Stimulated activated CD4-positive, alpha-beta T cell treated with anti-CD3 and anti-CD28 coated beads, Interleukin-4, amount 100 ng/mL, for 48 hours (primary cell): ENCODE measurements around the gene IKZF3.

ENCODE experiments used
- DNase-seq, 2 donors: peaks; one replicate each; pipeline ENCODE4 v3.0.0-alpha.2; 2020; ENCODE audit warnings: low read depth in 2 of 2

Gene IKZF3

DNA sequence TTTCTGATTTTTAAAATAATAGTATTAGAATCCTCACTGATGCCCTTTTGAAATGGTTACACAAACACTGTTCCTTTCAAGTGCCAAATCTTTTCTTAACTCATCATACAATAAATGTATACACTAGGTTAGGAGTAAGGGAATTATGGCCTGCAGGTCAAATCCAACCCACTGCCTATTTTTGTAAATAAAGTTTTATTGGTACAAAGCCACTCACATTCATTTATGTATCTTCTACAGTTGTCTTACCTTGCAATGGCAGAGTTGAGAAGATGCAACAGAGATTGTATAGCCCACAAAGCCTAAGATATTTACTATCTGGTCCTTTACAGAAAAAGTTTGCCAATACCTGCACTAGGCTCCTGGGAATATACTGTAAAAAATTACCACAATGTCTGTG is 47.8 kb downstream of the IKZF3 start:
- no peak for DNase-seq

DNA sequence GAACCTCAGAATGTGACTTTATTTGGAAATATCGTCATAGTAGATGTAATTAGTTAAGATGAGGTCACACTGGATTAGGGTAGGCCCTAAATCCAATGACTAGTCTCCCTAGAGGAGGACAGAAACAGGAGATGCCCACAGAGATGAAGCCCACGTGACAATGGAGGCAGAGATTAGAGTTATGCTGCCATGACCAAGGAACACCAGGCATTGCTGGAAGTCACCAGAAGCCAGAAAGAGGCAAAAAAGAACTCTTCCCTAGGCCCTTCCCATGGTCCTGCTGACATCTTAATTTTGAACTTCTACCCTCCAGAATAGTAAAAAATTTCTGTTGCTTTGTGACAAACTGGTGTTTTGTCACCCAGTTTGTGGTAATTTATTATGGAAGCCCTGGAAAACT is 49.6 kb downstream of the IKZF3 start:
- DNase-seq, result no peak

- DNase-seq, result peak; percentile 37 to 45
Measured at GRCh38 chr17:39813631-39814030, 50.5 kb downstream of the IKZF3 start.

DNA sequence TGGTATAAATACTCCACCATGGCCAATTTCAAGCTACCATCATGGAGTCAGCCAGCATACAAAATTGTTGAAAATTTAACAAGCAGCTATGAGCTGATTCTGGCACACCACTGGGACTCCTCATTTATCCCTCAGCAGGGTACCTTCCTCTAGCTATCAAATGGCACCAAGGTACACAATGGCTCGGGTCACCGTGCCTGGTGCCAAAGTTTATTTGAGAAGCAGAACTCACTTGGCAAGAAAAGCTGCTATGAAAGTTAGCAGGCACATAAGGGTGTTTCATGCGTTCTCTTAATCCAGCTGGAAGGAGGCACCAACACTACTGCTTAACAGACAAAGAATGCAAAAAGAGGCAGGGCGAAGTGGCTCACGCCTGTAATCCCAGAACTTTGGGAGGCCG is 51.6 kb downstream of the IKZF3 start:
- no peak for DNase-seq

GRCh38 chr17:39810939-39811728 is 53.0 kb downstream of the IKZF3 start:
- DNase-seq, result no peak

DNA sequence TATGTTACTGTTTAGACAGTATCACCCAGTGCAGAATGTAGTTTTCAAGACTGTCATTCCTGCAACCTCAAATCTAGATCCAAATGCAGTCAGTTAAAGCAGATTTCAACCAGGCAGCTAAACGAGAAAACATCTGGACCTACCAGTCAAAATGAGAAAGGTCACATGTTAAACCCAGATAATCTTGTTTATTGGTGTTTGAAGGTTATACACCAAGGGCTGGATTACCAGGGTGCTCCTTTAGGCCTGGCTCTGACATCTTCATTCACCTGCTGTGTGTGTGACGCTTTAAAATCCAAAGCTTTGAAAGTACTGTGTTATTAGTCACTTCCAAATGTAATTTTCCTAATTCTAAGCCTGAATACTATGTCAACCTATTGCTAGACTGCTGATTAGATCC is 54.9 kb downstream of the IKZF3 start:
- no peak for DNase-seq

DNA sequence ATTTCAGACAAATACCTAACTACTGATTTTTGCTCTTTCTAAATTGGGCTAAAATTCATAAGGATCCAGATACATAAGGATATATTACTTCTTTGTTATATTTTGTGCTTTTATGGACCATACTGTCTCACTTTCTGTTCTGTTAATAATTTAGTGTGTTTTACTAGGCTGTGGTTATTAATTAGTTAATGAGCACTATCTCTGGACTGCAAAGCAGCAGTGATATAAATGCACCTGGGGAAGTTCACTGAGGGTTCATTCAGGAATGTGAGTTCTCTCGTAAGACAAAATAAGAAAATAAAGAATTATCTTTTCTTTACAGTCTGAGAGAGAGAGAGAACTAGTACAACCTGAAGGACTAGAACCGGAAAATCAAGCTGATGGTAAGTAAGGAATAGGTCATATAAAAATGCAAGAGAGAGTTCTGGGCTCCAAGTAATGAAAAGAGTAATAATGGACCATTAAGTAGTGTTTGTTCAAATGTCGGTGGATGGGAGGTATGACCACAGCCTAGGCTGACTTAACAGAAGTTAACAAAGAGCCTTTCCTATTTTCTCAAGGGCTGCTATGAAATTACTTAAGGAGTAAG is 55.6 kb downstream of the IKZF3 start:
- no peak for DNase-seq

DNA sequence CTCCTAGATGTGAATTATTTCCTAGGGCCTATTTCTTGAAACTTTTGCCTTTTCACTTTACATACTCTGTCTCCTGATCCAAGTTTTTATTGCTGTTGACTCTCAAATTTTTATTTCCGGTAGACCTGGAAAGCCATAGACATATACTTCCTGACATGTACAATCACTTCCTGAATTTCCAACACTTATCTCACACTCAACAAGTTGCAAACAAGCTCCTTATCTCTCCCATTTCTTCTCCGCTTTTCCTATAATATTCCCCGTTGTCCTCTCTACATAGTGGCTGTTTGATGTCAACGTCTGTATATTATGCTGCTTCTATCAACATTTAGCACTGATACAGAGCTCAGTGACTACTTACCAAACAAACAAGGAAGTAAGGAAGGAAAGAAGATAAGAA is 59.3 kb downstream of the IKZF3 start:
- DNase-seq, result no peak

DNA sequence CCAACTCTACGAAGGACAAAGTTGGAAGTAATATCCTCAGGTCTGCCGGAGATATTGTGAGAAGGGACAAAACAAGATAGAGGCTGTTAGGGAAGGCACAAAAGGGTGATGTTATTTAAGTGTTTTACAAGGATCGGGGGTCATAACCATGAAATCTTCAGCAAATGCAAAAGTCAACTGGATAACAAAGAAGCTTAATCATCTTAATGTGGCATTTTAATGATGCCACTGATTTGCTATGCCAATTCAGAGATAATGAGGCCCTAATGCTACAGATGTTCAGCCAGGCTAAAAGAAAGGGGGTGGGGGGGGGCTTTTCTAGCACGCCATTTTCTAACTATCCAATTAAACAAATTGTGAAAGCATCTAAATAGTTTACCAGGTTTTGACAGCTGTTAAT is 63.1 kb downstream of the IKZF3 start:
- DNase-seq, result no peak

GRCh38 chr17:39800540-39800939 is 63.6 kb downstream of the IKZF3 start:
- no peak for DNase-seq

- no peak for DNase-seq
Measured at GRCh38 chr17:39799395-39799794, 64.7 kb downstream of the IKZF3 start.

DNA sequence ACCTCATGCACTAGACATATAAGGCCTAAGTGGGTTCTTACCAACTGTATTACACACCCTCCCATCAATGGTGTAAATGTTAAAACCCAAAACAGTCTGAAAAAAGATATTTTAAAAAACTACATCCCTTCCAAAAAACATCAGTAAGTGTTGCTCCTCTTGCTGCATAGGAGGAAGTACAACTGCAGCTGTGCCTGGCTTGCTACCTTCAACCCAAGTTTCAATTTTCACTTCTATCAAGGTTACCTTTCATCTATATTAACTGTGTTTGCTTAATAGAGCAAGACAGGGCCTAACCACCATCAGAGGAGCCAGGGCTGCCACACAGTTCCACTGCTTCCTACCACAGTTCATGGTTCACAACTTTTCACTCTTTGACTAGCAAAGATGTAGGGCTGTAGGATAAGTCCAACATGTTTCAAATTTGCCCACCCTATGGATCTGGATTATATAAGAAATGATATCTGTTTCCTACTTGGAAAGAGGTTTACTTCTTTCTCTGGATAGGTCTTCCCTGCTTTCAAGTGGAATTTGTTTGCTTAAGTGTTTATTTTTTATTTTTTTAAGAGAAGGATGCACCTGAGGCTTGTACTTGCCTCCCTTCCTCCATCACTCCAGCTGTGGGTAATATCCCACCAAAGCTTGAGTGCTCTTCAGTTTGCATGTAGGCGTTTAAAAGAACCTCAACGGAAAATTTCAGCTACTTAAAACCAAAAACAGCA is 69.7 kb downstream of the IKZF3 start:
- no peak for DNase-seq

DNA sequence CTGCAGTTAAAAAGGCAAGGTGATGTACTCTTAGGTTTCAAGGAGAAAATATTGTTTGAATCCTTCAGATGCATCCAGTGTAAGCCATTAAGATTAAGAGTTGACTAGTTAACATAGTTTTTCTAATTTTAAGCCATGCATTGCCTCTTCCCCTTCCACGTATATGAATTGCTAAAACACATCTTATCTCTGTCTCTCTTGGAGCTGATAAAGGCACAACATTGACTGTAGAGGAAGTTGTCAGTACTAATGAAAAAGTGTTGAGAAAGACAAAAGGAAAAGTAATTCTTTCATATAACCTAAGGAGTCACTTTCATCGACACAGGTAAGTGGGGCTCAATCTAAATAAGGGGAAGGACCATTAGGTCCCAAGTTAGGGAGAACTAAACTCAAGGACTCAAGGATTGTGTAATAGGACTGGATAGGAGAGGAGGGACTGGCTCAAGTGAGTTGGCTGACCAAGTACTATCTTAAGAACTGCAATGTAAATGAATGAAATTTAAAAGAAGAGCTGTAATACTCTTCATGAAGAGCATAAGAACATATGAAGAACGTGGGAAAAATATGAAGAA is 70.7 kb downstream of the IKZF3 start:
- DNase-seq, result no peak

GRCh38 chr17:39792526-39793221 is 71.4 kb downstream of the IKZF3 start:
- DNase-seq, result no peak

DNA sequence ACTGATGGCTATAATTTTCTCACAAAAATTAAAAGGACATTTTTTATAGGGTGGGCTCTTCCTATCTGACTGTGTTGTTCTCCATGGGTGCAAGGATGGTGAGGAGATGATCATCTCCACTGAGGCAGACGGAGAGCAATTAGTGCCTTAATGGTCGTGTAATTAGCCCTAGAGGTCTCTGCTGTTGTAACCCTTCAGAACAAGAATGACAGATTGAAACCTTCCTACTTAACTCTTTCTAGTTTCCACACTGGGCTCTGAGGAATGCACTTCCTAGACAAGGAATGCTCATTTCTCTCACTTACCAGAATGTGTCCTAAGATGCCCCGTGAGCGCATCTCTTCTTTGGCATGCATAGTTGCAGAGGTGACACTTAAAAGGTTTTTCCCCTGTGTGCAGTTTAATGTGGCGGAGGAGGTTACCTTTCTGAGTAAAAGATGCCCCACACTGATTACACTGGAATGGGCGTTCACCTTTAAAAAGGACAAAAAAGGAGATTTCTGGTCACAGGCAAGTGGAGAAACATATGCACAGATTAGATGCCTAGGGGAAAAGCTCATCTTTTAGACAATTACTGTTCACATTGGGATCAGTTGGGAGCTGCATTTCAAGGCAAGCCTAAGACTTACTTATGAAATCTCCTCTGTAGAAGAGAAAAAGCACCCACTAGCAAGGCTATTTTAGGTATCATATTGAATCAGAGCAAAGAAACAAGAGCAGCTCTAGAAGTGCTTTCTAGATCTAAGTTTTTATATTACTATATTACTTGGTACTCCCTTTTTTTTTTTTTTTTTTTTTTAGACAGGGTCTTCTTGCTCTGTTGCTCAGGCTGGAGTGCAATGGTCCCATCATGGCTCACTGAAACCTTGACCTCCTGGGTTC is 72.8 kb downstream of the IKZF3 start:
- DNase-seq, result peak in 1 of 2 donors; percentile 47

- no peak for DNase-seq
Measured at GRCh38 chr17:39787743-39788484, 76.2 kb downstream of the IKZF3 start.

GRCh38 chr17:39787041-39787440 is 77.1 kb downstream of the IKZF3 start:
- DNase-seq, result no peak

GRCh38 chr17:39782980-39783379 is 81.1 kb downstream of the IKZF3 start:
- no peak for DNase-seq

GRCh38 chr17:39782481-39782880 is 81.6 kb downstream of the IKZF3 start:
- no peak for DNase-seq

- DNase-seq, result no peak
Measured at GRCh38 chr17:39781861-39782213, 82.3 kb downstream of the IKZF3 start.
